Fibroblast of skin of right biceps (primary cell): ENCODE results near the gene ATP5MC3.
"Not testable (repeated sequence)": the region's sequence is repeated elsewhere in the genome, so short reads cannot be mapped to it uniquely, and the experiment has no call there.

ENCODE experiments used
- DNase-seq: peaks from one replicate; pipeline ENCODE4 v3.0.0-alpha.2; 2013

ATP5MC3 gene

GRCh38 chr2:175181104-175181876, at the start of gene ATP5MC3:
ATP5MC3 (minus strand) TSS chr2:175181710; CDS start chr2:175181393, 317 bp downstream.
- DNase-seq: peak; percentile 95

GRCh38 chr2:175228601-175229000, 47.1 kb upstream of the ATP5MC3 start:
- not testable (repeated sequence) for DNase-seq

- no peak for DNase-seq
These were observed 46.7 kb upstream of the ATP5MC3 start for GRCh38 chr2:175228179-175228578.

- no peak for DNase-seq
These were observed 45.9 kb upstream of the ATP5MC3 start for GRCh38 chr2:175227393-175227792.

- no peak for DNase-seq
These were observed 38.6 kb upstream of the ATP5MC3 start for GRCh38 chr2:175220075-175220474.

GRCh38 chr2:175218551-175218950, 37.0 kb upstream of the ATP5MC3 start:
- no peak for DNase-seq

GRCh38 chr2:175207741-175208438, 26.4 kb upstream of the ATP5MC3 start:
- no peak for DNase-seq

- DNase-seq: no peak
These were observed 25.4 kb upstream of the ATP5MC3 start for GRCh38 chr2:175206866-175207265.

GRCh38 chr2:175205523-175205922, 24.0 kb upstream of the ATP5MC3 start:
- DNase-seq: peak; percentile 27

- DNase-seq: peak; percentile 37
These were observed 22.3 kb upstream of the ATP5MC3 start for GRCh38 chr2:175203621-175204496.

- no peak for DNase-seq
These were observed 13.5 kb upstream of the ATP5MC3 start for GRCh38 chr2:175195012-175195411.

- no peak for DNase-seq
These were observed 7.3 kb upstream of the ATP5MC3 start for GRCh38 chr2:175188761-175189160.

- DNase-seq: peak; percentile 24
These were observed 5.9 kb upstream of the ATP5MC3 start for GRCh38 chr2:175187378-175187777.

GRCh38 chr2:175183674-175184073, 2.2 kb upstream of the ATP5MC3 start:
- no peak for DNase-seq

GRCh38 chr2:175181877-175182308, 383 bp upstream of the ATP5MC3 start:
- DNase-seq: no peak

GRCh38 chr2:175180701-175181103, 808 bp downstream of the ATP5MC3 start:
- DNase-seq: peak; percentile 43

GRCh38 chr2:175176624-175177023, 4.9 kb downstream of the ATP5MC3 start:
- no peak for DNase-seq

GRCh38 chr2:175175896-175176295, 5.6 kb downstream of the ATP5MC3 start:
- no peak for DNase-seq

GRCh38 chr2:175175320-175175719, 6.2 kb downstream of the ATP5MC3 start:
- no peak for DNase-seq

GRCh38 chr2:175170659-175171304, 10.7 kb downstream of the ATP5MC3 start:
- no peak for DNase-seq

GRCh38 chr2:175169191-175169590, 12.3 kb downstream of the ATP5MC3 start:
- no peak for DNase-seq

- DNase-seq: no peak
These were observed 13.0 kb downstream of the ATP5MC3 start for GRCh38 chr2:175168564-175168945.
